Breast epithelium (tissue), 3 donors: Measurements from ENCODE around the gene TRIOBP.

Source experiments
- CTCF ChIP-seq, 3 donors: fragments of 450-650 bp; IDR thresholded peaks; one replicate each; pipeline ENCODE4 v1.5.1; 2016 to 2017; ENCODE audit warnings: antibody characterized with exemption in 3 of 3, mild to moderate bottlenecking in 3 of 3, moderate library complexity in 3 of 3
- POLR2A ChIP-seq: fragments of 450-650 bp; IDR thresholded peaks from one replicate; pipeline ENCODE4 v1.6.1; 2016; ENCODE audit warnings: antibody characterized with exemption, mild to moderate bottlenecking, moderate library complexity

- no peak for TF ChIP-seq CTCF (IDR thresholded peaks at IDR 0.05)
- no peak for TF ChIP-seq POLR2A
Measured at GRCh38 chr22:37792494-37792893, 95.6 kb downstream of the TRIOBP start.
